ENCODE results near the gene PTPRT. TPM values are rescaled to one million over a fixed set of nuclear protein-coding genes. Genes with fewer than 3 reads are reported as not detected.

Gene PTPRT
- 12.1 TPM for total RNA-seq

GRCh38 chr20:43189554-43190331 lies at the start of gene PTPRT:
PTPRT (minus strand) TSS chr20:43189906; CDS start chr20:43189733, 173 bp downstream.

Measured in camera-type eye (tissue), 1 donor.